Measurements from ENCODE around the gene ERBB4.
"Not testable (repeated sequence)": the region's sequence is repeated elsewhere in the genome, so short reads cannot be mapped to it uniquely, and the experiment has no call there.

The ERBB4 gene

DNA sequence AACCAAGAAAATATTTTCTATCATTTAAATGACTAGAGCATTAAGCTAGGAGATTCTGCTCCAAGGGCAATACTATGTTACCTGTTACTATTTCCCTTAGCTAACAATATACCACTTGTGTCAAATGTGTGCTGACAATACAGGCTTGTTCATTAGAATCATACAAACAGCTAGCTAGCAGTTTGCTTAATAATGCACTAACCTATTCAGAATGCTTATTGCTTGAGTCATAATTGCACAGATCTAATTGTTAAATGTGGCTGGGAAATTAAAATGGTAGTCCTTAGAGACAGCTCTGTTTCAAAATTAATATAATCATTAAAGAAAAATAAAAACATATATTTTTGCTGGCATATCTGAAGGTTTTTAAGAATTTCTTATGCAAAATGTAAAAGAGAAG lies 344.2 kb downstream of the ERBB4 start:
- DNase-seq, result no peak

GRCh38 chr2:212193803-212194202 lies 344.8 kb downstream of the ERBB4 start:
- no peak for DNase-seq

DNA sequence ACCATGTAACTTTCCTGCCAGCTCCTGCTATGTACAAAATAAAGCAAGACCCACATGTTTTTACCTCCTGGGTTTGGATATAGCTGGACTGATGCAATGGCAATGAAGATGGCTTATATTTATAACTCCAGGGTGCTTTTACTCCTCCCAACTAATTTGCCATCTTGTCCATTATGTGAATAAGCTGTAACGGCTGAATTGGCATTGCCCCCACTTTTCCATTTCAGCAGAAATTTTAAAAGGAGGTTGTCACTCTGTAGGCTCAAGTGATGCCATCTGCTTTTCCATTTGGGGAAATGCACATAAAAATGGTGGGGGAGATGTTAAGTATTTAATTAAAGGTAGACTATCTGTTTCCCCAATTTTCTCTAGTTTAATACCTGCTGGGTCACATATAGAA lies 345.5 kb downstream of the ERBB4 start:
- DNase-seq, result no peak

GRCh38 chr2:212191438-212191837 lies 347.2 kb downstream of the ERBB4 start:
- DNase-seq, result not testable (repeated sequence)

GRCh38 chr2:212186166-212186565 lies 352.4 kb downstream of the ERBB4 start:
- DNase-seq, result no peak

- no peak for DNase-seq
Measured at GRCh38 chr2:212181646-212182045, 357.0 kb downstream of the ERBB4 start.

DNA sequence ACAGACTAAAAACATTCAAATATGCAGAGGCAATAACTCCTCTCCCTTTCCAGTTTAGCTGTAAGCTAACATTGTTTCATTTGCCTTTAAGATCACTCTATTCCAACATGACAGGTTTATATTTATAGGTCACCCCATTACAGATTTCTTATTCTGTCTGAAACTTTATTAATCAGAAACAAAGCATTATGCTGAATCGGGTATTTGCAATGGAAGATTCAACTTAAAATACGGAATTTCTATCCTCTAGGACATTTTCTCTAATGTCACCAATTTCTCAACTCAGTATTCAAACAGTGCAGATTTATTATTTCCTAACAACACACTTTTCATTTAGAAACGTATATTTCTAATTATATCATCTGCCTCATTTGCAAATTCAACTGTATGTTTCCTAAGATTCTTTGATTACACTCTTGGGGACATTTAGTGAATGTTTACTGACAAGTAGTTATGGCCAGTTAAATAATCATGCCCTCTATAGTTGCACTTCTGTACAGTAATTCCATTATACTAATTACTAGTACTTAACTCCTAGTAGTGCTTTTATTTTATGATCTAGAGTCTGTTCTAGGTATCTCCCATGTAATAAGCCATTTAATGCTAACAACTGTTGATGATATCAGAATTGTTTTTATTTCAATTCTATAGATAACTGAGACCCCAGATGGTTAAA lies 358.1 kb downstream of the ERBB4 start:
- DNase-seq, result no peak

GRCh38 chr2:212177724-212178123 lies 360.9 kb downstream of the ERBB4 start:
- no peak for DNase-seq

GRCh38 chr2:212176151-212176550 lies 362.5 kb downstream of the ERBB4 start:
- no peak for DNase-seq

GRCh38 chr2:212173756-212174510 lies 364.7 kb downstream of the ERBB4 start:
- DNase-seq, result no peak

DNA sequence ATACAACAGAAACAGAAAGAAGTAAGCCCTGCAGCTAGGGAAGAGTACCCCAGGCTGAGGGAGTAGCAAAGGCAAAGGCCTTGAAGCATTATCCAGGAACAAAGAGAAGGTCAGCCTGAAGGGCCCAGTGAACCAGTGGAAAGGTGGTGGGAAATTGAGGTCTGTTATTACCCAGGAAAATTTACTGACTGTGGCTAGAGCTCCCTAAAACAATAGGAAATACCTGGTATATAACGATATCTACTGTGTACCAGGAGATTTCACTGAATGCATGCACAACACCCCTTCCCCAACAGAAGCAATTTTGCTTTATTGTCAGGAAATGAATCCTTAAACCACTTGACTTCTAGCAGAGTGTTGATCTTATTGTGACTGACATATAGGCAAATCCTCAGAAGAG lies 365.3 kb downstream of the ERBB4 start:
- no peak for DNase-seq

DNA sequence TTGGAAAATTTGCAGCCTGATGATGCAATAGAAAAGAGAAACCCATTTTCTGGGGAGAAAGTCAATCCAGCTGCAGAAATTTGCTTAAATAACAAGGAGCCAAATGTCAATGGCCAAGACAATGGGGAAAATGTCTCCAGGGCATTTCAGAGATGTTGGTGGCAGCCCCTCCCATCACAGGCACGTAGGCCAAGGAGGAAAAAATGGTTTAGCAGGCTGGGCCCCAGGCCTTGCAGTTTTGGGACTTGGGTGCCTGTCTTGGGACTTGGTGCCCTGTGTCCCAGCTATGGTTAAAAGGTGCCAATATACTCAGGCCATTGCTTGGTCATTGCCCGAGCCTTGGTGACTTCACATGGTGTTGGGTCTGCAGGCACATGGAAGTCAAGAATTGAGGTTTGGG lies 368.2 kb downstream of the ERBB4 start:
- no peak for DNase-seq

- no peak for DNase-seq
Measured at GRCh38 chr2:212158081-212158480, 380.5 kb downstream of the ERBB4 start.

- DNase-seq, result no peak
Measured at GRCh38 chr2:212157012-212157411, 381.6 kb downstream of the ERBB4 start.

DNA sequence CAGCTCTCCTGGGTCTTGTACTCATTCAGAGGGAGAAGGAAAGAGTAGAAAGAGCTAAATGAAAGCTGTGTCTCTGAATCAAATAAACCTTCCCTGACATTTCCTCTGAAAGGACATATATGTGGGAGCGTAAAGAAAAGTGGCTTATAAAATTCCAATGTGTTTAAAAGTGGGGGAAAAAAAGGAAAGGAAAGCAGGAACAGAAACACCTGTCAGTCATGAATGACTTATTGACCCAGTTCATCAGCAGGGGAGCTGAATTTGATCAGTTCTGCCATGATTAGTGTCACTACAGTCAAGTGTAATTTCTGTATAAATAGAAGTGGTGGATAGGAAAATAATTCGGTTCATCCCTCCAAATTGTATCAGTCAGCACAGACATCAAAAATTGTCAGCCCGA lies 382.5 kb downstream of the ERBB4 start:
- DNase-seq, result no peak

GRCh38 chr2:212154477-212154878 lies 384.1 kb downstream of the ERBB4 start:
- no peak for DNase-seq

DNA sequence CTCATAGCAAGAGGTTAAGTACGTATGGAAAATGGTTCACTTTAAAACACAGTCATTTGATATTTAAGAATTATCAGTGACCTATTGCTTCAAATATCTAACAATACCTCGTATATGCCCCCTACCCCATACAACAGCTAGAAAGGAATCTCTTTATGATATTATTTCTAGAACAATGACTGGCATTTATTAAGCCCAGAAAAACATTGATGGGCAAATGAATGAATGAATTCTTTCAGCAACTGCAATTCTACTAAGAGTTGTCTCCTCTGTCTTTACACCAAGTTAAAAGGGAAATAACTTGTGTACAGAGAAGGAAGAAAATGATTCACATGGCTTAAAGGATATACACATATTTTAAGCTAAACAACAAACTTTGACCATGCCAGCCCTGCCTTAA lies 384.7 kb downstream of the ERBB4 start:
- no peak for DNase-seq

GRCh38 chr2:212147921-212148513 lies 390.6 kb downstream of the ERBB4 start:
- no peak for DNase-seq

- no peak for DNase-seq
Measured at GRCh38 chr2:212146416-212146815, 392.2 kb downstream of the ERBB4 start.

GRCh38 chr2:212145121-212145520 lies 393.5 kb downstream of the ERBB4 start:
- no peak for DNase-seq

GRCh38 chr2:212142631-212143030 lies 396.0 kb downstream of the ERBB4 start:
- DNase-seq, result no peak

GRCh38 chr2:212141499-212141898 lies 397.1 kb downstream of the ERBB4 start:
- no peak for DNase-seq

DNA sequence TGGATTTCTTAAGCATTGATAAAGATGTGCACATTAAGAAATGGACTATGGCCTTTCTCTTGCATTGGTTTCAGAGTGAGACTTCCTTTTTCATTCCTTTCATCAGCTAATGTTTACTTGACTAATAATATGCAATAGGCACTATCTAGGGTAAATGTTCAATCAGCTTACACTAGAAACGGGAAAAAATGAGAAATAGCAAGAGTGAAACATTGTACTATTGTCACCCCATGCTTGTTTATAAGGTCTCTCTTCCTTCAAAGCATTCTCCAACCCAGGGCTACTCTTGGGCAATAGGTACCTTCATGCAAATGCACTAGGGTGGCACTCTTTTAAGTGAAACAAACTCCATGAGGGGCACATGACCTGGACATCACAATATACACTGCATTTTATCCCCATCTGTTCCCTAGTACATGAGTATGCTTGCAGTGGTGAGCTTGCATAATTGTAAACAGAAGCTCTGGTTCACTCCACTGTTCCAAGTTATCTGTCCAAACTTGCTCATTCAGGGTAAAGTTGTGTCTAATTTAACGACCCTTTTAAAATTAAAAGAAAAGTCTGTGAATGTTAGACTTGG lies 402.3 kb downstream of the ERBB4 start:
- DNase-seq, result no peak

- DNase-seq, result no peak
Measured at GRCh38 chr2:212135739-212136138, 402.9 kb downstream of the ERBB4 start.

Data from T-helper 1 cell (primary cell).